Limb (tissue), 2 donors: Measurements from ENCODE around the gene SLX4IP.
"Not testable (repeated sequence)": the region's sequence is repeated elsewhere in the genome, so short reads cannot be mapped to it uniquely, and the experiment has no call there.

Experiments
- DNase-seq, 2 donors: peaks; one replicate each; pipeline ENCODE4 v3.0.0-alpha.2; 2016; ENCODE audit errors: extremely low spot score in 2 of 2

The SLX4IP gene

DNA sequence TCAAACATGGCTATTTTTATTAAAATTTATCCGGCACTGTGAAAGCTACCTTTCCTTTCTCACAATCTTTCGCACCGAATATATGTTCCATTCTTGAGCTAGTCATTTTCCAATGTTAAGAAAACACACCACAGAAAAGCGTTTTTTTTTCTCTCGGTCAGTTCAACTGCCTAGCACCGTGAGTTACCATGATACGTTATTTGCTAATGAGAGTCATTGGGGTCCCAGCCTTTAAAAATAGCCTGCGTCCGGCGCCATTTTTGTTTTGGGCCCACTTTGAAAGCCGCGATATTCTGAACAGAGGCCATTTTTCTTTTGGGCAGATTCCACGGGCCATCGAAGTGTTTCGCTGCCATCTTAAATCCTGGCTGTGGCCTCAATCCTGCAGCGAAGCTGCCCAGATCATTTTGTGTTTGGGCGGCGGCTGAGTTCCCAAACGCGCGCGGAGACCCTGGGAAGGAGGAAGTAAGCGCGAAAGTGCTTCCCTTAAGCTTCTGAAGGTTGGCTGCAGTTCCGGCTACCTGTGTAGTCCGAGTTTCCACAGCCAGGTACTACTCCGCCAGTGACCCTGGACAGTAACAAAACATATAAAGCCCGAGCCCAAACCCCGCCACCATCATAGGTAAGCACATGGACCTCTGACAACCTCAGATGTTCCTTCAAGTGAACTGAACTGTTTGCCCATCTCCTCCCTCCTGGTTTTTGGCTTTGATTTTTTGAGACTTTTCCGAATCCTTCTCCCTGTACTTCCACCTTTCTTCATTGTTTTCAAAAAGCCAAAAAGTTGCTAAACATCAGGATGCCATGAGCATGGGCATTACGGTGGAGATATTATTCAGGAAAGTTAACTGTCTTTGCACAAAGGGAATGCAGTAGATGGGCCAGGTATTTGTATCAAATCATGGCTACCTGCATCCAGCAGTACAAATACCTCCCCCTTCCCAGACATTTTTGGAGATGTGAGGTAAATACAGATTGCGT lies at the start of gene SLX4IP:
Gene SLX4IP, plus strand, starts transcription at position 474 of the 981 bp plus-strand sequence. CDS start 22,900 bp downstream, outside the sequence.
- DNase-seq = peak; percentile 91 to 97

DNA sequence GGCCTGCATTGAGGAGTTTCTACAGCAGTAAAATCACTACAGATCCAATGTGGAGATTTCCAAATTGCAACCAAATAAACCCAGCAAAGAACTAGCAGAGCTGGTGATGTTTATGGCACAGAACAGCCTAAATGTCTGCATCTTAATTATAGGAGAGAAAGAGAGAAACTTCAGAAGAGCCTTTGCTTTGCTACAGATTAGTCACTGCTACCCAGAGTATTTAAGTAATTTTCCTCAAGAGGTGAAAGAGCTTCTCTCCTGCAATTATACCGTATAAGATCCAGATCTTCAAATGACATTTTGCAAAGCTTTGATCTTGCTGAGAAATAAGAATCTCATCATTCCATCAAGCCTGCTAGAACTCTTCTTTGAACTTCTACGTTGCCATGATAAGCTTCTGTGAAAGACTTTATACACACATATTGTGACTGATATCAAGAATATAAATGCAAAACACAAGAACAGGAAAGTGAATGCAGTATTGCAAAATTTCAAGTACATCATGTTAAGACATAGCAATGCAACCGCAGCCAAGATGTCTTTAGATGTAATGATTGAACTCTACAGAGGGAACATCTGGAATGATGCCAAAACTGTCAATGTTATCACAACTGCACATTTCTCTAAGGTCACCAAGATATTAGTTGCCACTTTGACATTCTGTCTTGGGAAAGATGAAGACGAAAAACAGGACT lies 49.1 kb upstream of the SLX4IP start:
- no peak for DNase-seq

DNA sequence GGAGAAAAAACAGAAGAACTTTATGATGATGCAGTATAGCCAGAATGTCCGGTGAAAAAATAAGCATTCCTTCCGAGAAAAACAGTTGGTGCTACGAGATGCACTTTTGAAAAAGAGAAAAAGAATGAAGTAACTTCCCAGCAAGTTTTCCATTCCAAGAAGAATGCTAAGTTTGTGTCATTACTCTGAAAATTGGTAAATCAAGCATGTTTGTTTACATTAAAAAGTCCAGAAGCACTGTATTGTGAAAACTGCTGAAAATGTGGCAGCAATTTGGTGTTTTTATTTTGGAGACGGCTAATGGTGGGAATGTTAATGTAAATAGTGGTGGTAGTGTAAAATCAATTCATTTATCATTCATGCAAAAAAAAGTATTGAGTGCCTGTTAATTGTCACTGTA lies 47.4 kb upstream of the SLX4IP start:
- DNase-seq = no peak

DNA sequence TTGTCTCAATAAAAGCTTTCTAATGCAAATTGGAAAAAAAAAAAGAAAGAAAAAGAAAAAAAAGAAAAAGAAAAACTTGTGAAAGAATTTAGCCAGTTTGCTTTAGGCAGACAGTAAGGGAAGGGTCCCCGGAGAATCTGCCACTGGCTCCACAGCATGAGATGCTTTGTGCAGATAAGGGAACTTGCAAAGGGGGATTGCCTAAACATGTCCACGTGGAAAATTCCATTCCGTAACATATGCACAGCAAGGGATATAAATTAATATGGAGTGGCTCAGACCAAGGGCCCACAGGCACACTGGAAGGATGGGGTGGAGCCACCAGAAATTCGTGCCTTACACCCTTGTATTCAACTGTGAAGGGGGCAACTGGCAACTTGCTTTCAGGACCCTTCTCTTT lies 46.5 kb upstream of the SLX4IP start:
- DNase-seq = no peak

DNA sequence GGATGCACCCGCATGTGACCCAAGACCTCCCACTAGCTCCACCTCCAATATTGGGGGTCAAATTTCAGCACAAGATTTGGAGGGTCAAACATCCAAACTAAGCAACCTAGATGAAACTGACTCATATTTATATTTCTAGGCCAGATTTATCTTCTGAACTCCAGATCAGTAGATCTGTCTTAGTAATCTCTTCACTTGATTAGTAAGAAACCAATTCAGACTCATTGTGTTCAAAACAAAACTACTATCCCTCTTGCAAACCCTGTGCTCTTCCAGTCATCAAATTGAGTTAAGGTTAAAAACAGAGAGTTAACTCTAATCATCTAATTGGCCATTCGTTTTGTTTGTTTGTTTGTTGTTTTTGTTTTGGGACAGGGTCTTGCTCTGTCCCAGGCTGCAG lies 44.4 kb upstream of the SLX4IP start:
- no peak for DNase-seq

DNA sequence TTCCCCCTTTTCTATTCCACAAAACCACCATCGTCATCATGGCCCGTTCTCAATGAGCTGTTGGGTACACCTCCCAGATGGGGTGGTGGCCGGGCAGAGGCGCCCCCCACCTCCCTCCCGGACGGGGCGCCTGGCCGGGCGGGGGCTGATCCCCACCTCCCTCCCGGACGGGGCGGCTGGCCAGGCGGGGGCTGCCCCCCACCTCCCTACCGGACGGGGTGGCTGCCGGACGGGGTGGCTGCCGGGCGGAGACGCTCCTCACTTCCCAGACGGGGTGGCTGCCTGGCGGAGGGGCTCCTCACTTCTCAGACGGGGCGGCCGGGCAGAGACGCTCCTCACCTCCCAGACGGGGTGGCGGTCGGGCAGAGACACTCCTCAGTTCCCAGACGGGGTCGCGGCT lies 40.4 kb upstream of the SLX4IP start:
- not testable (repeated sequence) for DNase-seq

DNA sequence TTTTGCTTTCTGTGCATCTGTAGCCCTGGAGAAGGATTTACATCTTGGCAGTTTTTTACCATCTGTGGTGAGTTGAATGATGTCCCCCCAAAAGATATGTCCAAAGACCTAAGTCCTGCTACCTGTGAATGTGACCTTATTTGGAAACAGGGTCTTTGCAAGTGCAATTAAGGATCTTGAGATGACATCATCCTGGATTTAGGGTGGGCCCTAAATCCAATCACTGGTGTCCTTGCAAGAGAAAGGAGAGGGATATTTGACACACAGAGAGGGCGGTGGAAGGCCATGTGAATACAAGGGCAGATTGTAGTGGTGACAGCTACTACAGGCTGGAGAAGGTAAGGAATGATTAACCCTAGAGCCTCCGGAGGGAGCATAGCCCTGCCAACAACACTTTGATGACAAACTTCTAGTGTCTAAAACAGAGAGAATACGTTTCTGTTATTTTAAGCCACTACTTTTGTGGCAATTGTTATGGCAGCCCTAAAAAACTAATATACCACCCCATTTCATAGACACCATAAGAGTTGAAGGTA lies 36.2 kb upstream of the SLX4IP start:
- DNase-seq = no peak

DNA sequence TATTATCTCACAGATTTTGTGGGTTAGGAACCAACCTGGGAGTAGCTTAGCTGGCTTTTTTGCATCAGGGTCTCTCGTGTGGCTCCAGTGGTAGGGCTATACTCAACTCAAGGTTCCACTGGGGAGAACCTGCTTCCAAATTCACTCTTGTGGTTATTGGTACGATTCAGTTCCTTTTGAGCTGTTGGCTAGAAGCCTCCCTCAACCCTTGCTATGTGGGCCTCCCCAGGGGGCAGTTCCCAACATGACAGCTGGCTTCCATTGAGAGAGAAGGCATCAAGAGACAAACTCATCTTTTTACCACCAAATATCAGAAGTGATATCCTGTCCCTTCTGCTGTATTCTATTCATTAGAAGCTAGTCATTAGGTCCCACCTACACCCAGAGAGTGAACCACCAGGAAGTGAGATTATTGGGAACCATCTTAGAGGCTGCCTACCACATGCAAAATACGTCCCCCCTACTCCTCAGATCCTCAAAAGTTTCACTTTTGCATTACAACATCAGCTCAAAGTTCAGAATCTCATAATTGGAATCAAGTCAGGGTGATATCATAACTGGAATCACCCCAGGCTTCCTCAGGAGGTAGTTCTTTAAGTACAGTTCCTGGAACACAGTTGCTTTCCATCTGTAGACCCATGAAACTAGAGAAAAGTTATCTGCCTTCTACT lies 32.0 kb upstream of the SLX4IP start:
- no peak for DNase-seq

DNA sequence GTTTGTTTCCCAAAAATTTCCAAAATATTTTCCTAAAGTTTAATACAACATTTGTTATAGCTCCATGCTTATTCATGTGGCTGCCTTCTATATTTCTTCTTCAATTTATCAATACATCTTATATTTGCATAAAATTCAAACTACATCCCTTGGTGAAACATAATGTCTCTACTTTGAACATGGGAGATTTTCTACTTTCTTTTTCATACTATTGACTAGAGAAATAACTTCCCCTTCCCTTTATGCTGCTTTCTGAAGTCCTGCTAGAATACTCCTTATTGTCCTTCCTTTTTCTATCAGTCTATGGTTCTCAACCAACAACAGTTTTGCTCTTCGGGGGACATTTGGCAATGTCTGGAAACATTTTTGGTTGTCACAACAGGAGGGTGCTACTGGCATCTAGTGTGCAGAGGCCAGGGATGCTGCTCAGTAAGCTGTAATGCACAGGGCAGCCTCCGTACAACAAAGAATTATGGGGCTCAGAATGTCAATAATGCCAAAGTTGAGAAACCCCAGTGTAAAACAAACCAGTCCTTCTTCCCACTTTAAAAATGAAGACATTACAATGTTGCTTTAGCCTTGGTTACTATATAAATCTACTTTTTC lies 31.0 kb upstream of the SLX4IP start:
- no peak for DNase-seq

DNA sequence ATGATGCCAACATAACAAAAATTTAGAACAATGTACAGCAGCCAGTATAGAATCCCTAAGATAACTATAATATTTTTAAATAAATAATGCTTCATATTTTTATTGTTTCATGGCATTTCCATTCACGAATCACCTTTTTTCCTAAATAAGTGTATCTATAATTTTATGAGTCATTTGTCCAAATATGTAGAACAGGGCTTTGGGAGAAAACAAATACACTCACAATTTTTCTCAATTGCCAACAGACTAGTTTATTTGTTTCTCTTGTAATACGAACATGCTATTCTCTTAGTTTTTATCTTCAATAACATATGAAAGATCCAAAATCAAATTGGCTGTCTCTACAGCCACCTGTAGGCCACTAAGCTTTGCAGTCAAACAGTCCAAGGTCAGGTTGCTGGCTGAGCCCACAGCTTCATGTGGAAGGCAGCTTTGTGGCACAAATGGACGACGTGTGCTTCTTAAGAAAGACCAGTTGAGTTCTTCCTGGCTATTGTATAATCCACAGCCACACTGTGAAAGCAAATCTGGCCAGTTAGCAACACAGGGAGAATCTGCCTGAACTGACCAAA lies 30.1 kb upstream of the SLX4IP start:
- no peak for DNase-seq

DNA sequence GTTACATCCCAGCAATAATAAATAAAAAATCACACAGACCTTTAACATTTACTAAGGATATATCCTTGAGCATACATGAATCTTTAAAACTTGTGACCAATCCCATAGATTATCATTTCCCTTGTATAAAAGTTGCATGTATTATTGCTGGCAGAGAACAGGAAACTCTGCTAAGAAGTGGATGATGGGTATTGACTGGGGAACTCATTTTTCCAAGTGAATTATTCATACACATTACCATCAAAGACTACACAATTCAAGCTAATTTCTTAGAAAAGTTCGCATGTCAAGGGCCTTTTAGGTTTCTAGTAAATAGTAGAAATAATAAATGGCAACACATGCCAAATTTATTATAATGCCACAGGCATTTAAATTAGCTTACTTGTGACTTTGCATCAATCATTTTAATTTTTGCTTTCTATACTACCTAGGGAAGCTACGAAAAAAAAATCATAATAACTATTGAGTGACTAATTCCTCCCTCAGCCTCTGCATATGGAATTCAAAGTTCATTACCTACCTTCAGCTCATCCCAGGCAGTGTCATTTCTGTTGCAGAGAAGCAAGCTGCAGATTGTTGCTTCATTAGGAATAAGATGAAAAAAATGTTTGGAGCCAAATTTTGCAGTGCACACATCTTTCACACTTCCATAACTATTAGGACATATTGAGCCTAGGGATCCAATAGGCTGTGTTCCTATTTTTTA lies 26.8 kb upstream of the SLX4IP start:
- DNase-seq = no peak

DNA sequence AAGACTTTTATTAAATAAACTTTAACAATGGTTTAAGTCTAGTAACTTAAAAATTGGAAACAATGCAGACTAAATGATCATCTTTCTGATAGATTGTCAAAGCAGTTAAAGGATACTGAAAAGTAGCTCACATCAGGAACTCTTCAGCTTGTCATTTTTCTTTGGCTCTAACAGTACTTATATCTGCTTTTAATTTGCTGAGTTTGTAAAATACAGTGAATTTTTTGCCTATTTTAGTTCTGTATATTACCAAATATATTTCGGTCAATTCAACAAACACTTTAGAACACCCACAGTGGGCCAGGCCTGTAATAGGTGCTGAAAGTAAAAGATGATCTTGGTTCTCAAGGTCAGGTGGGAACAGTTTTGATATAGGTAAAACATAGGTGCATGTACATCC lies 23.4 kb upstream of the SLX4IP start:
- DNase-seq = no peak

DNA sequence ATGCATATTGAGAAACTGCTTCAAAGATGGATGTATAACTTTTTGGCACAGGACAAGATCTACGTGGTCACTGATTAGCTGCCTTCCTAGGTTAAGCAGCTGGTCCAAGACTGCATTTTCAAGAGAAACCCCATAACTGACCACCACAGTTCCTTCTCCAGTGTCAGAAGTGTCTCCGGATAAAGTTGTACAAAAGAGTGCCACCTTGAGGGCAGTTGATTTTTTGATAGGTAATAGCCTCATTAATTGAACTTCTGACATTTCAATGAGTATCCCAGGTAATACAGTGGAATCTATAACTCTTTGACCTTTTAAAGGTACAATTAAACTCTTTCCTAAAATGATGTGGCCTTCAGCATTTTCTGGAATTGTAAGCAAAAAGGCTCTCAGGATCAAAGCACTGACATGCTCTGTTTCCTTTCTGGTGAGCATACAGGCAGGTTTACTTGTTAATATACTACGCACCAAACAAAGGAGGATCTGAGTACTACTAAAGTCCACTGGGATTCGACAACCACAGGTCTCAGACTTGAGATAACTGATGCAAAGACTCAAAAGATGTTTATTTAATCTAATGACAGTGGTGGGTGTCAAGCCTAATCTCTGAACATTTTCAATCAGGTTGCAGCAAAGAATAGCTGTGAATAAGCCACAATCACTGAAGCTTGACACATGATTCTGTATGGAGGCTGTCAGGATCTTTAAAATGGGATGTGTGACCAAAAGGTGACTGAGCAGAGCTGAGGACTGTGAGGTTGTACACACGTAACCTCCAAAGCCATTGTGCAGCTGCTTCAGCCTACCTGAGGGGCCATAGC lies 22.3 kb upstream of the SLX4IP start:
- no peak for DNase-seq

DNA sequence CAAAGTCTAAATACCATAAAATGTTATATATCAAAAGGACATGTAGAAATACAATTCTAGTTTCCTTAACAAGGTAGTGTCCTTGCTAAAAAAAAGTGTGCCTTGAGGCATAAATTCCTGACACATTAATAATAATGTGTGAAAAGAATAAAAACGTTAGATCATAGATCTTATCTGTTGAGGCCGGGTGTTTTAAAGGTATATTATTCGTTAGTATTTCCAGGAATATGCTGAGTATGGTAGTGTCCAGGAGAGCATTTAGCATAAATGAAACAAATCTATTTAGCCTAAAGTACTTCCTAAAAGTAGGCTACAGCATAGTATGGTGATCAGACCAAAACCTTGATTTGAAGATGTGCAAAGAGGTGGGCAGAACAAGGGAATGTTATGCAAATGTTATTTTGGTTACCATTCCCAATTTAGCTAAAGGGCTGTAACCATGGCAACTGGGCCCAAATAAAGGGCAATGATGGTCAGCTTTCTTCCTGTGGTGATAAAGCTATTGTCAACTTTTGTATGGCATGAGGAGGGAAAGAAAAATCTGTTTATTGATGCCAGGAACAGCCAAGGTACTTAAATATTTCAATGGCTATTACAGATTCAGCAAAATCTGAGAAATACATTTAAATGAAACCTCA lies 20.0 kb upstream of the SLX4IP start:
- no peak for DNase-seq

DNA sequence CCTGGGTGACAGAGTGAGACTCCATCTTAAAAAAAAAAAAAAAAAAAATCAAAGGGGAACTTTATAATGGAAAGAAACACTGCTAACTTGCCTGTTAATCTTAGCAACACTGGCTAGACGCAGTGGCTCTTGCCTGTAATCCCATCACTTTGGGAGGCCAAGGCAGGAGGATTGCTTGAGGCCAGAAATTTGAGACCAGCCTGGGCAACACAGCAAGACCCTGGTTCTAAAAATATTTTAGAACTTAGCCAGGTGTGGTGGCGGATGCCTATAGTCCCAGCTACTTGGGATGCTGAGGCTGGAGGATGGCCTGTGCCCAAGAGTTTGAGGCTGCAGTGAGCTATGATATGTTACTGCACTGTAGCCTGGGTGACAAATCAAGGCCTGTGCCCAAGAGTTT lies 17.9 kb upstream of the SLX4IP start:
- DNase-seq = not testable (repeated sequence)

DNA sequence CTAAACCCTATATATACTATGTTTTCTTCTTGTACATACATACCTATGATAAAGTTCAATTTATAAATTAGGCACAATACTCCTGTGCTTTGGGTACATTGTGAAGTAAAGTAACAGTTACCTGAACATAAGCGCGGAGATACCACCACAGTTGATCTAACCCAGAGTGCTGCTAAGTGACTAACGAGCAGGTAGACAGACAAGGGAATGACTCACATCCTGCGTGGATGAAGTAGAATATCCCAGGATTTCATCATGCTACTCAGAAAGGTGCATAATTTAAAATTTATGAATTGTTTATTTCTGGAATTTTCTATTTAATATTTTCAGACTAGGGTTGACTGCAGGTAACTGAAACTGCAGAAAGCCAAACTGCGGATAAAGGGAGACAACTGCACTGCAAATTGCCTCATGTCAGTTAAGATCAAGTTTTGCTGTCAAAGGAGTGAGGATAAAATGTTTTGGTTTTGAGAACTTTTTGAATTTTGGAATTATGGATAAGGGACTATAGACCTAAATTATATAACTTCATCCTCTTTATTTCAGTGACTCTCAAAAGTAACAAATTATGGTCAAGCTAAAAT lies 15.5 kb upstream of the SLX4IP start:
- no peak for DNase-seq

DNA sequence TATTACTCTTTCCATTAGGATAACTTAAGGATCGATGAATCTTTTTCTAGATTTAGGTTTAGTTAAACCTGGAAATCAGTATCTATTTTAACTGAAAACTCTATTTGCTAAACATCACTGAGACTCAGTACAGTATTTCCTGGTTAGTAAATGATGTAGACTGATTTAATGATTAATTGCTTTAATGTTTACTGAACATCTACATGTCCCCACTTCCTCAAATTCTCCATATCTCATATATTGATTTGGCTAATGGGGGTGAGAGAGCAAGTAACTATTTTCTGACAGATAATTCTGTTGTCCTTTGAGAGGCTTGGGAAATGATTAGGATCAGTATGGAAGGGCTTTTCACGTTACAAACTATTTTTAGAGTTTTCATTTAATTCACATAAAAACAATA lies 11.4 kb upstream of the SLX4IP start:
- DNase-seq = no peak

DNA sequence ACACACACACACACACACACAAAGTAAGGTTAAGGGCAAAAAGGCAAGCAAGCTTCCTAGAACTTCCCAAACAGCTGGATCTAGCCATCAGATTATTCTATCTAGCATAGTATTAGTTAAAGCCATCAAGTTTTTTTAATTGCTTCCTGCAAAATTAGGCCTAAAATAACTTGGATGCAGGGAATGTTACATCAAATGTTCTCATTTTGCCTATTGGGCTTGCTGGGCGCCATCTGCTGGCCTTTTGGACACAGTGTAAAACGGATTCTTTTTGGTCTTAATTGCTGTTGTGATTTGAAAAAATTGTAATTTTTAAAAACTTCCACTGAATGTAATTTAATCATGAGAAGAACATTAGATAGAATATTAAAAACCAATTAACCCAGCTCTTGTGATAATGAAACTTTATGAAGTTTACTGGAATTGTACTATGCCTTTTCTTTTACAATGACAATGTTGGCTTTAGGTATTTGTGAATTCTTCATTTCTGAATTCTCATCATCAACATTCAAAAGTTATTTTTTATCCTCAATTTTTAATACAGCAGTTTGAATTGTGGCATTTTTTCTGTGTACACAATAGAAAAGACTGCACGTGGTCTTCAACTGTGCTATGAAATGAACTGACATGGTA lies 7.9 kb upstream of the SLX4IP start:
- peak; percentile 54 to 58 for DNase-seq
